CD4-positive, alpha-beta T cell treated with Interleukin-6 for 4 hours (primary cell): ENCODE data around the gene TOP3B.
"Not testable (repeated sequence)": the region's sequence is repeated elsewhere in the genome, so short reads cannot be mapped to it uniquely, and the experiment has no call there.

Source experiments
- DNase-seq: peaks from one replicate; pipeline ENCODE4 v3.0.0-alpha.2; 2020; ENCODE audit warnings: mixed read lengths

Gene TOP3B

DNA sequence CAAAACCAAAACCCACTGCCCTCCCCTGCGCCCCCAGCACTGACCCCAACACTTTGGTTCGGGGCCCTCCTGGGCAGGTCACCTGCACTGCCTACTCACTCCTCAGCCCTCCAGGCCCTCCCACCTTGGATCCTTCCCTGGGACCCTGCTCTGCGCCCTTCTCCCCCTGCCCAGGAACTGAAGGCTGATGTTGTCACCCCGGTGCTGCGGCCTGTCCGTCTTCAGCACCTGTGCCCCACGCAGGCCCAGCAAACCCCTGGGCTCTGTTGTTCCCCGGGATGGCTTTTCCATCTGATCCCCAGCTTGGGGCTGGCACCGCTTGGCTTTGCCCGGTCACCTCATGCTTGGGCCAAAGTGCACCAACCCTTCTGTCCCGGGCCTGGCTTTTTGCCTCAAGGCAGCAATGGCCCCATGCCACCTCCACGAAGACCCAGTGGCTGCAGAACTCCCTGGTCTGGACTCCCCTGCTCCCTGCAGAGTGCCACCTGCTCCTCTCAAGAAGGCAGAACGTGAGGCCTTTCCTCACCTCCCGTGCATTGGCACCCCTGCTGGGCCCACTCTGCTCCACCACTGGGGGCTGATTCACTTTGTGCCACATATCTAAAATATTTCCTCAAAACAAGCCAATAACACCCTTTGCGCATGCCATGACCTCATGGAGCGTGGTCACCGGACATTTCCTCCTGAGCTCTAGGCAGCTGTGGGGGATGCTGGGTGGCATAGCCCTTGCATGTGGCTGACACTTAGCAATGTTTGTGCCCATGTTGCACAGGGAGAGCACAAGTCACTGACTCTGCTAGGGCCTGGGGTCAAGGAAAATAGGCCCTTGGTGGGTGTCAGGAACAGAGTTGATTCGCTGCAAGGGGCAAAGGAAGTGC is 38.8 kb downstream of the TOP3B start:
- no peak for DNase-seq

DNA sequence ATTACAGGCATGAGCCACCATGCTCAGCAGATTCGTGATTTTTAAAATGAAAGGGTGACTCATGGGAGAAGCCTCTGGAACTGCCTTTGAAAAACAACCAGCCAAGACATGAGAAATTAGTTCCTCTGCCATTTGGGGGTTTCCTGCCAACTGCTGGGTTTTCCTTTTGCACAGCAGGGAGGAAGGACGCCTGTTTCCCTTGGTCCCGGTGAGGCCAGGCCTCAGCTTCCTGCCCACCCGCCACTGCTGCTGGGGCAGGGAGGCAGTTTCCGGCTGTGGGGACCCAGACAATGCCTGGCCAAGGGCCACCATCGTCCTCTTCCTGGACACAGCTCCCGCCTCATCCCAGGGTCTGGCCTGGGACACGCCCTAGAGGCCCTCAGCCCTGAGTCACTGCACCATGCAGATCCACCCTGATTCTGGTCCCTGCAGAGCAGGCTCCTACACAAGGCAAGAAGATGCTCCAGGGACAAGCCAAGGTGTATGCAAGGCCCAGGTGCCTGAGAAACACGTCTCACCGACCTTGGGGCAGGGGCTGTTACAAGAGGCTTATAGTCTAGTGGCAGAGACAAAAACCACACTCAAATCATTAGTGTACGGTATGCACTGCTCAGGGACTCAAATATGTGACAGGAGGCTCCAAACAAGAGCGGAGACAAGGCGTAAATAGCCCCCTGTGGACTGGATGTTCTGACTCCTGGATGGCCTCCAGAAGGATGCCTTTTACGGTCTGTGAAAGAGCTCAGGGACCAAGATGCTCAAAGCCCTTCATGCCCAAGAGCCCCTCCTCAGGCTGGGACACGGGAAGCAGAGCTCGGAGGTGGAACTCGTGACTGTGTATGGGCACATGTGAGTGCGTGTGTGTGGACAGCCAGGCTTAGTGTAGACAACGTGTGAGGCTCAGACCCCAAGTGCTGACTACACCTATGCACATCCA is 39.9 kb downstream of the TOP3B start:
- peak; percentile 21 for DNase-seq

DNA sequence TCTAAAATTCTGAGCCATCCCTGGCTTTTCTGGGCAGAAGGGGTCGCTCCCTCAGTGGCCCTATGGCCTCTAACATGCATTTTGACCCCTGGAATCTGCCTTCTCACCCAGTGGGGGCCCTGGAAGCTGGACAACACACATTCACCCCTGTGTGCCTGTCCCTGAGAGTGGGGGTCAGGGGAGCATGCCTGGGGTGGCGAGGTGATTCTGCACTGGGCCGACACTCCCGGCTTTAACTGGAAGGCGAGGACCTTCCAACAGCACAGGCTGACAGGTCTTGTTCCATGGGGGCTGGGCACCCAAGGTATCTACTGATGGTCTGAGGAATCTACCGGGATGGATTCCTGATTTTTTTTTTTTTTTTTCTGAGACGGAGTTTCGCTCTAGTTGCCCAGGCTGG is 40.7 kb downstream of the TOP3B start:
- DNase-seq = no peak

DNA sequence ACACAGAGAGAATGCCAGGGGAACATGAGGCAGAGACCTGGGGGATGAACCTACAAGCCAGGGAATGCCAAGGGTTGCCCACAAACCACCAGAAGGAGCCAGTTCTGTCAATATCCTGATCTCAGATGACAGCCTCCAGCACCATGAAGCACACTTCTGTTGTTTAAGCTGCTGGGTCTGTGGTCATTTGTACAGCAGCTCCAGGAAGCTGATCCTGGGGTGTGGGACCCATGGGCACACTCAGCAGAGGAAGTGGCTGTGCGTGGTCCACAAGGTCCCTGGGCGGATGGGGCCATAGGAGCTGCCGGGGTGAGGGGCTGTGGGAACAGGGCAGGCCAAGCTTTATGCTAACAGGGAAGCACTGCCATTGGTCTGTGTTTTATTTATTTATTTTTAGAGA is 42.1 kb downstream of the TOP3B start:
- DNase-seq = no peak

DNA sequence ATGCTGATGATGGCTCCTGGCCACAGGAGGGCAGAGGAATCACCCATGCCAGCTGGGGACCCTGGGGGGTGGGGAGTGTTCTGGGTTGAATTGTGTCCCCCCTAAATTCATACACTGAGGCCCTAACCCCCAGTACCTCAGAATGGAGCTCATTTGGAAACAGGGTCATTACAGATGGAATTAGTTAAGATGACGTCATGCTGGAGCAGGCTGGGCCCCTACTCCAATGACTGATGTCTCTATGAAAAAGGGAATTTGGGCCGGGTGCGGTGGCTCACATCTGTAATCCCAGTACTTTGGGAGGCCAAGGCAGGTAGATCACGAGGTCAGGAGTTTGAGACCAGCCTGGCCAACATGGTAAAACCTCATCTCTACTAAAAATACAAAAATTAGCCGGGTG is 42.7 kb downstream of the TOP3B start:
- not testable (repeated sequence) for DNase-seq

DNA sequence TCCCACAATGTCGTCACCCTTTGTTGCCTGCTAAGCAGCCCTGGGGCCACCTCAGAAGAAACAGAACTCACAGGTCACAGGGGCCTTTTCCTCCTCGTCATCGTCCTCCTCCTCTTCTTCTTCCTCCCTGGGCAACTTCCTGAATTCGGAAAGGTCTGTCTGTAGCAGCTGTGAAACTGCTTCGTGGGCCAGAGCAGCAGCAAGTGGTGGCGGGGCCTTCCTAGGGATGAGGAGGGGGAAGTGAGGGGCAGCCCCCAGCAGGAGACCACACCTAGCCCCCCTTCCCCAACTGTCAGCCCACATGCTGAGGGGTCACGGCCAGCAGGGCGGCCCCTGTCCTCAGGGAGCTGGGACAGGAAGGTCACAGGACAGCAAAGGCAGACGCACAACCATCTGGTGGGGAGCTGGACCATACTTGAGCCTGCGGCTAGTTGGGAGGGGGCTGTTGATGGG is 43.1 kb downstream of the TOP3B start:
- DNase-seq = no peak

DNA sequence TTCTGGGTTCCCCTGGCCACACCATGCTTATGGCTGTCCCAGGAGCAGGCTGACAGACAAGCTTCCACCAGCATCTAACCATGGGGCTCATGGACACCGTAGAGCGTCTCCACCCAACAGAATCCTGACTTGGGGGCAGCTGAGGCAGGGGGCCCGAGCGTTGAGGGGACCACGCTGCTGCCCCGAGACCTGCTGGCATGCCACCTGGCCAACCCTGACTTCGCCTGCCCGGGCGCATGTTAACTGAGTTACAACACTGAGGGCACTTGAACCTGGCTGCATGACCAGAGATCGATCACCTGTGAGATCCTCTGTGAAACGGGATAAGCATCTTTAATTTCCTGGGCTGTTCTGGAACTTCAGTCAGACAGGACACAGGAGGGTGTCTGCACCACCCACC is 43.7 kb downstream of the TOP3B start:
- DNase-seq = no peak

DNA sequence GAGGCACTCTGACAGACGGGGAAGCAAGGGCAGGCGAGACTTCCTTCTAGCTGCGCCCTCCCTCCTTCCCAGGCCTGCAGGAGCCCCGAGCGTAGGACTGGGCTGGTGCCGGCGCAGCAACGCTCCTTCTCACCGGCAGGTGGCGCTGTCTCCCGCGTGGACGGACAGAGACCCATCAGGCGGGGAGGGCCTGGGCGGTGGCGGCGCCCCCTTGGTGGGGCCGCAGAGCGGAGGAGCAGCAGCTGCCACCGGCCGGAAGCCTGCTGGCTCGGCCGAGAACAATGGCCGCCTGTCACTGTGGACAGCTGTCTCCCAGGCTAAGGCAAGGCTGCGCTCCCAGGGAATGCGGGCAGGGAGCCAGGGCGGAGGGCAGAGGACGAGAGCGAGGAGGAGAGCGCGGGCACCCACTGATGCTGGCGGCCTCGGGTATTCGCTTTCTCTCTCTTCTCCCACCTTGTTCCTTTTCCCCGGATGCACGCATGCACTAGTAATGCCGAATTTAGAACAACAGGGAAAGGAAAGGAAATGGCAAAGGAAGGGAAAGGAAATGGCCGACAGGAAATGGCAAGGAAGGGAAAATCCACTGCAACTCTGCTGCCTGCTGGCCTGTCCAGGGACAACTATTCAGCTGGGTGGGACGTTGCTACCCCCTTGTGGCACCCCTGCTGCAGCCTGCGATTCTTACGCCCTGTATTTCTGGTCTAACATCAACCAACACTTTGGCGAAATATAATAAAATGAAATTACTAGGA is 44.3 kb downstream of the TOP3B start:
- DNase-seq = peak; percentile 92

DNA sequence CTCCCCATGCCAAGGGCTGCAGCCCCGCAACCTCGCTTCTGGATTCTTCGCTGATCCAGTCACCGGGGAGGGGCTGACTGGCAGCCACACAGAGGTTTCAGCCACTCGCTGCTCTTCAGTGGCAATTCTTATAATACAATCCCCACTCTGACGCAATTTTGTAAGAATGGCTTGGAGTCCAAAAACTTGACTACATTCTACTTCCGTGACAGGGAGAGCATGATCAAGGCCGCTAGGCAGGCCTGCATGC is 44.8 kb downstream of the TOP3B start:
- no peak for DNase-seq

DNA sequence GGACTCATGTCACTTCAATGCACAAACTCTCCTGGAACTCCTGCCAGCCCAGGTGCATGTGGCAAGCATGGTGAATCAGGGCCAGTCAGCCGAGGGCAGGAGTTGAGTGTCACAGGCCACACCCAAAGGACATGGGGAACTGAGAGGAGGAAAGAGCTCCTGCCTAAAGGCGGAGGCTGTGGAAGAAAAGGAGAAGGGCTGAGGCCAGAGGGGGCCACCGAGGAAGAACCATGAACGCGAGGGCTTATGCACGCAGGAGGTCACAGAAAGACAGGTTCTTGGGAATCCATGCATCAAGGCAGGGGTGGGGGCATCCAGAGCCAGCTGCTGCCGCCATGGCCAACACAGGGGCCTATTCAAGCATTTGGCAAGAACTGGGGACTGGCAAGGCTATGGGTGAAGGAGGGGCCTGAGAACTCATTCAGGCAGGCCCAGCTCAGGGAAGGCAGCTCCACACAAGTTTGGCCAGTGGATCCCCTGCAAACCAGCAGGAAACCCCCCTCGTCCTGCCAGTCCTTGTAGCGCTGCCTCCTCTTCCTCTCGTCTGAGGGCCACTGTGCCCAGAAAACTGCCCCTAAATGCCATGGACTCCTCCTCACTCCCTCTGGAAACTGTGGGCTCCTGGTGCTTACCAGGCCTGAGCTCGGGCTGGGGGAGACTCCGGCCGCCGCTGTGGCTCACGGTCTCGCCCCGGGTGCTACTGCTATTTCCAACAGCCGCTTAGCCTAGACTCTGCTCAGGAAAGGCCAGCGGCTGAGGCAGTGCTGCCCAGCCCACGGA is 45.4 kb downstream of the TOP3B start:
- DNase-seq = no peak

DNA sequence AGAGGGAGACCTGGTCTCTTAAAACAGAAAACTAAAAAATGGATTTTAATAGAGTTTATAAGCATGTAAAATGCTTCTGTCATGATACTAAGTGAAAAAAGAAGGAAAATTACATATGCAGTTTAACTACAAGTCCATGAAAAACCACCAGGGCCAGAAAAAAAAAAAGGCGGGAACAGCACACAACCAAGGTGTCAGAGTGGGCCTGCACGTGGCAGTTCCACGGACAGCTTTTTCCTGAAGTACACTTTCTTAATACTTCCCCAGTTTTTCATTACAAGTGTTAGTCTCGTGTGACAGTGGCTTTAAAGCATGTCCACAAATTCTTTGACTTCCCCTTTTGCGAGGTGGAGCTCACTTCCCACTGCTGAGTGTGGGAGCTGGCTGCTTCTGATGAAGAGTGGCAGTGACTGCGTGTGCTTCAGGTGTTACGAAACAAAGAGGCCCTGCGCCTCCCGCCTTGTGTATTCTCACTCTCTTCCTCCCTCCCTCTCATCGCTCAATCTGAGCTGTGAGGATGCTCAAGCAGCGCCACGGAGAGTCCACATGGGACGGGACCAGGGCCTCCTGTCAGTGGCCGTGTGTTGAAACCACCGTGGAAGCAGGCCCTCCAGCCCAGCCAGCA is 46.3 kb downstream of the TOP3B start:
- DNase-seq = no peak

DNA sequence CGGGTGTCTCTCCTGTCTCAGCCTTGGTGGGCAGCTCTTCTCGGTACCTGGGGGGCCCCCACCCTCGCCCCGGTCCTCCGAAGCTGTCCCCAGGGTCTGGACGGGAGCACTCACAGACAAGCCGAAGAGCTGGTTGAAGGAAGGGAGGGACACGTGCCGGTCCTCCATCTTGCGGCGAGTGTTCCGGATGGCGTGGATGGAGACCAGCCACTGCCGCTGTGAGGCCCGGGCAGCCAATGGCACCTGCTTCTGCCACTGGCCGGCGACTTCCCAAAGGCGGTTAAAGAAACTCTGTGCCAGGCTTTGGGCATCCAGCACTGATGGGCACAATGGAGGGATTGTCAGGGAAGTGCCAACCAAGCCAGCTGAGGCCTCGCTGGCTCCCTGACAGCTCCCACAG is 48.7 kb downstream of the TOP3B start:
- no peak for DNase-seq

DNA sequence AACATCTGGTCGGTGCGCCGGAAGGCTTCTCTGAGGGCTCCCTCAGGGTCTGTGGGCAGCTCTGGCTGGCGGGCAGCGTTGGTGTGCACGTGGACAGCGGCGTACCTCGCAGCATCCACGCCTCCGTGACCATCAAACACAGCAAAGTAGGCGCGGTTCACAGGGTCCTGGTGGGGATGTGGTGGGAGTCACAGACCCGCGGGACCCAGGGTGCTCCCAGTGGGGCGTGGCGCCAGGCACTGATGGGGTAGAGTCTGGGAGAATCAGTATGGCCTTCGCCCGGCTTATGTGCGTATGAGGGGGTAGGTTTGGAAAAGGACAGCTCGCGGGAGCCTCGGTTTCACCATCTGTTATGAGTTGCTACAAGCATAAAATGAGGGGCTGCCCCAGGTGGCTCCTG is 49.2 kb downstream of the TOP3B start:
- DNase-seq = no peak

DNA sequence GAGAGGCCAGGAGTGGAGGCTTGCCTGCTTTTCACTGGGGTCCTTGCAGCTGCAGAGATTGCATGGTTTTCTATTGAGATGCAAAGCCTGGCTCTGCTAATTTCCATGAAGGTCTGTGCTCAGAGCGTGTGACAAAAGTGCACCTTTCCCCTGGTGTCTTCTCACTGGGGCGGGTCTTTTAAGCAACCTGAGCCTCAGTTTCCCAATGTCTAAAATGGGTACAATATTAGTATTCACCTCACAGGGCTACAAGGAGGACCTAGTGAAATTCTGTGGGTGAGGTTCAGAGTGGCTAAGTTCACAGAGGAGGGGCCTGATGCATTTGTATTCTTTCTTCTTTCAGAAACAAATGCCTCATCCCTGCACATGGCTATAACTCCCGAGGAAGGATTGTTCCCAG is 50.2 kb downstream of the TOP3B start:
- DNase-seq = no peak

DNA sequence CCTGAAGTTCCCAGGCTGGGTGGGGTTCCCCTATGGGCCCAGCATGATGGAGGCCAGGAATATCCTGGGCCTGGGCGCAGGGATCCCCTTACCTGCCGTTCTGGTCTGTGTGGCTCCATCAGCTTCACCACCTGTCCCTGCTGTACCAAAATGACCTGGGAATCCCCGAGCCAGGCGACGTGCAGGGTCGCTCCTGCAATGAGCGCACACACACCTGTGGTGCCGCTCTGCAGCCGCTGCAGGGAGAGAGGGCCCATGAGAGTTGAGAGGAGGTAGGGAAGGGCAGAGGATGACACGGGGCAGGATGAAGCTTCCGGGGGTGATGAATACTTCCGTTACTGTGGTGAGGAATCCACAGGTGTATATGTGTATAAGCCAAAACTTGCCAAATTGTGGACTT is 51.5 kb downstream of the TOP3B start:
- DNase-seq = no peak

DNA sequence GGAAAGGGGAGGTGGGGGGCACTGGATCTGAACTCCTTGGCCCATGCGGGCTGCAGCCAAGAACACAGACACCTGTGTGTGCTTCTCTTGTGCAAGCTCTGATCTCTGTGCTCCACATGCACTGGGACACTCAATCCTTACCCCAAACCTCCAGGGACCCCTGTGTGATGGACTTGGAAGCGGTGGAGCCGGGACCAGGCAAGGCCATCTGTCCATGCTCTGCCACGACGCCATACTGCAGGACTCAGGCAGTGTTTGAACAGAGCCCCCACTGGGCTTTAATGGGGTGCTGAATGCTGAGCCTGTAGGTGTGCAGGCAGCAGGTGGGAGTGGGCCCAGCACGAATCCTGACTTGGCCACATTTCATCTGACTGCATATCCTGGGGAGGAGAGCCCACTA is 53.3 kb downstream of the TOP3B start:
- DNase-seq = no peak

DNA sequence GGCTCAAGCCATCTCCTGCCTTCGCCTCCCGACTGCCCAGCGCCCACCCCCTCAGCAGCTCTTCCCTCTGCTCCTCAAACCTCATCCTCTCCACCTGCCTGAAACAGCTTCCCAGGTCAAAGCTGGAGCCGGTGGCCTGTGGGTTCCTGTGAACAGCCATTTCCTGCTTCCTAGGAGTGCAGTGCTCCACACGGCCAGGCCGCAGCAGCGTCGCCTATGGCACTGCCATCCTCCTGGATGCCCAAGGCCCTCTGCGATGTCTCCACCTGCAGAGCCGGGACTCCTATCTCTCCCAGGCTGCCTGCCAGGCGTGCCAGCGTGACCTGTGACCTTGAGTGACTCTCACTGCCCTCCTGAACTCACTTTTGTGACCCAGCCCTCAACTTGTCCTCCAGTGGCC is 54.5 kb downstream of the TOP3B start:
- DNase-seq = no peak

DNA sequence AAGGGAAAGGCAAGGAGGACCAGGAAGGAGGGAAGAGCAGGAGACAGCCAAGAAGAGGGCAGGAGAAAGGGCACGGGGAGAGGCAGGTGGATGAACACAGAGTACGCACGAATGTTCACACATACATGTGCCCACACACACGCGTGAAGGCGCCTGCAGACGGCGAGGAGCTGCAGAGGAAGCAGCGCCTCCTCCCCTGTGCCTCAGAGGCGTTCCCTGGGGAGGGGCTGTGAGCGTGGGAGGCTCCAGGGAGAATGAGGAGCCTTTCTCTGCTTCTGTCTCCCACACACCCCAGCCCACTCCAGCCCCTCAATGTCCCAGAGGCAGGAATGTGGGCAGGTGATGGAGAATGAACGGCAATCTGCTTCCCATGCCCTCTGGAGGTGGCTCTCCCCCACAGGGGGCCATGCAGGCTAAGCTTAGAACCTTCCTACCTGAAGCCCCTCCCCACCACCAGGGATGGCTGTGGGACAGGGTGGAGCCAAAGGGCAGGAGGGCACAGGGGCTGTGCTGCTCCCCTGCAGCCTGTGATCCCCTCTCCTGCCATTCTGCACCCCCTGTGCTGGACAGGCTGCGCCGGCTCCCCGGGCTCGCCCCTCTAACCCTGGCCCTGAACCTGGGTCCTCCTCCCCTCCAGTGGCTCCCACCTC is 55.3 kb downstream of the TOP3B start:
- no peak for DNase-seq

DNA sequence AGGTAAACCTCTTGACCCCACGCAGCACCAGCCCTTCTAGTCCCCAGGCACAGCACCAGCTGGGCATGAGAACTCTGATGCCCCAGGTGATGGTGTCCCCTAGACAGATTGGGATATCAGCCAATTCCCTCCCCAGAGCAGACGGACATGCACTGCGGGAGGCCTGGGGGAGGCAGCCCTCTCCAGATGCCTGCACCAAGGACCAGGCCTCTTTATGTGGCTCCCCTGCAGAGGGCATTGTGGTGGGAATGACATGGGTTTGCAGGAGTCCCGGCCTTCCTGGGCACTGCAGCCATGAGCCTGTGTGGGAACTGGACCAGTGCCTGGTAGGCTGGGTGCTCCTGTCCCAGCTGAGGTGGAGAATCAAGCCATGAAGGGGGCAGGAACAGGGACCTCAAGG is 55.9 kb downstream of the TOP3B start:
- no peak for DNase-seq

DNA sequence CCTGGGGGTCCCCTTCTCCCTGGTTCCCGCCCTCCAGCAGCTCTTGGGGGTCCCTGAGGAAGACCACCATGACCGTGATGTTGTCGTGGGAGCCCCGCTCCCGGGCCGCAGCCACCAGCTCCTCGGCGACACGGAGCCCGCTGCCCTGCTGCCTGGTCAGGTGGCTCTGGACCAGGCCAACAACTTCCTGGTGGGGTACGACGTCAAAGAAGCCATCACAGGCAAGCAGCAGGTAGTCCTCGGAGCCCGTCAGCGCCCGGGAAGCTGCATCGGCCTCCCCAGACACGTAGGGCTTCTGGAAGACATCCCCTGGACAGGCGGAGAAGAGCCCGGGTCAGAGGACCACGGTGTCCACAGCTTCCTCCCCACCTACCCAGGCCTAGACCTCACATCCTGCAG is 59.4 kb downstream of the TOP3B start:
- DNase-seq = no peak

DNA sequence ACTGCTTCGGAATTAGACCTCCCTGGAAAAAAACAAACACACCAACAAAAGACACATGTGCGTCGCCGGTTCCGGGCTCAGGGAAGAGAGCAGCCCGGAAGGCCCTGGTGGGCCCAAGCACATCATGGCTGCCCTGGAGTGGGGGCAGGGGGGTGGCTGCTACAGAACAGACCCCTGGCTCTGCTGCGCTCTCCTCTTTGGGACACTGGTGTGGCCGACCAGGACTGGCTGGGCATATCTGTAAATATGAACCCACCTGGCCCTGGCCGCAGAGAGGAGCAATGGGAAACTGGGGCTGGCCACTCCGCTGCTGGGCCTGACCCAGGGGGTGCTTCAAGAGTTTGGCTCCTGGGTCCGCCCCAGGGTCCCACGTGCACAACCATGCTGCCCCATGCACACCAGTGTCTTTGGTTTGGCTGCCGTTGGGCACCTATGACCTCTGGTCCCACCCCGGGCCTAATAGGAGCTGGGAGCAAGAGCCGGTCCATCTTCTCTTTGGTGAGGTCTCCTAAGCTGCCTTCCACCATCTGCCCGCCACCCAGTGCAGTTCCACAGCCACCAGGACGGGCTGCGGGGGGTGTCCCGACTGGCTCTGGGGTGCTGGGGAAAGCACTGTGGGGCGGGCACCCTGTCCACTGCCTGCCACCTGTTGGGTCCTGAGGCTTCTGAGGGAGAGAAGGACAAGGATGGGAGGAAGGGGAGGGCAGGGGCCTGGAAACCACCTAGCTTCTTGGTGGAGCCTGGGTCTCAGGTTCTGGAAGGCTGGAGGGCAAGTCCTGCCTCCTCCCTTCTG is 60.0 kb downstream of the TOP3B start:
- no peak for DNase-seq
